OCI-LY7 (cell line): ENCODE measurements around the gene IL22RA2.

Experiments
- CTCF ChIP-seq: fragments of 200-600 bp; sonication (generic); conservative IDR thresholded peaks from 2 replicates; pipeline ENCODE4 v1.5.1; 2014; ENCODE audit warnings: mild to moderate bottlenecking, antibody characterized with exemption, low read length, moderate library complexity, mixed read lengths
- EZH2phosphoT487 ChIP-seq: fragments of 200-600 bp; sonication (generic); IDR thresholded peaks from 2 replicates; pipeline ENCODE4 v1.6.1; 2018; ENCODE audit warnings: low read depth, borderline replicate concordance, mild to moderate bottlenecking, mixed run types, antibody characterized with exemption, low read length, moderate library complexity, mixed read lengths

- TF ChIP-seq CTCF = no peak
- TF ChIP-seq EZH2phosphoT487 = no peak
These were observed 3.0 kb downstream of the IL22RA2 start for GRCh38 chr6:137170266-137171052.
